Neural crest cell (in vitro differentiated cells): ENCODE data around the gene ZMYM3. TPM values are rescaled to one million over a fixed set of nuclear protein-coding genes. Genes with fewer than 3 reads are reported as not detected.

Experiments
- DNase-seq: peaks from one replicate; pipeline ENCODE4 v3.0.0; 2021; ENCODE audit warnings: low read depth, mixed read lengths, low spot score
- H3K27ac Mint-ChIP-seq: one replicate; pipeline ENCODE4 v1.8.0; 2021; ENCODE audit warnings: mild to moderate bottlenecking, mixed read lengths; ENCODE audit not compliant: unreplicated experiment
- H3K27me3 Mint-ChIP-seq: 2 replicates; pipeline ENCODE4 v1.8.0; 2021; ENCODE audit warnings: low read depth, mild to moderate bottlenecking, mixed read lengths
- H3K36me3 Mint-ChIP-seq: 2 replicates; pipeline ENCODE4 v1.8.0; 2021; ENCODE audit warnings: low read depth, mild to moderate bottlenecking, mixed read lengths
- H3K4me1 Mint-ChIP-seq: 2 replicates; pipeline ENCODE4 v1.8.0; 2021; ENCODE audit warnings: mixed read lengths
- H3K4me3 Mint-ChIP-seq: one replicate; pipeline ENCODE4 v1.8.0; 2021; ENCODE audit warnings: mild to moderate bottlenecking, mixed read lengths
- H3K9me3 Mint-ChIP-seq: 2 replicates; pipeline ENCODE4 v1.8.0; 2021; ENCODE audit warnings: mixed read lengths
- CTCF ChIP-seq: fragments of 200-600 bp; sonication (generic); conservative IDR thresholded peaks from 2 replicates; pipeline ENCODE4 v1.5.0; 2021; ENCODE audit warnings: antibody characterized with exemption, mild to moderate bottlenecking
- total RNA-seq: library from RNA; stranded (reverse); gene quantifications from 2 replicates; pipeline ENCODE4 v1.2.1, GENCODE V29; 2021

The ZMYM3 gene
- total RNA-seq, 1 donor from 2014 or later: 85.2 TPM

GRCh38 chrX:71214604-71215337, 39.2 kb downstream of the ZMYM3 start:
- peaks cover 12% of the 10 kb centered on the region for H3K4me1 Mint-ChIP-seq
- DNase-seq: no peak
- no peak overlapping the region for H3K27ac Mint-ChIP-seq
- H3K36me3 Mint-ChIP-seq: no peaks in the 10 kb centered on the region
- no peak for TF ChIP-seq CTCF
- peaks cover 3% of the 10 kb centered on the region for H3K9me3 Mint-ChIP-seq
- no peaks in the 10 kb centered on the region for H3K27me3 Mint-ChIP-seq
- H3K4me3 Mint-ChIP-seq: no peak overlapping the region

GRCh38 chrX:71214152-71214551, 39.8 kb downstream of the ZMYM3 start:
- no peak for TF ChIP-seq CTCF
- DNase-seq: no peak
- Mint-ChIP-seq H3K4me3 (no peak overlapping the region), H3K27me3 (no peaks in the 10 kb centered on the region), H3K27ac (no peak overlapping the region), H3K9me3 (peaks cover 6% of the 10 kb centered on the region), H3K4me1 (peaks cover 12% of the 10 kb centered on the region), H3K36me3 (no peaks in the 10 kb centered on the region)

- DNase-seq: no peak
- TF ChIP-seq CTCF: no peak
- Mint-ChIP-seq H3K9me3 (peaks cover 6% of the 10 kb centered on the region), H3K4me3 (no peak overlapping the region), H3K4me1 (peaks cover 12% of the 10 kb centered on the region), H3K36me3 (no peaks in the 10 kb centered on the region), H3K27ac (no peak overlapping the region), H3K27me3 (no peaks in the 10 kb centered on the region)
Observed at GRCh38 chrX:71212536-71212935, 41.4 kb downstream of the ZMYM3 start.

- TF ChIP-seq CTCF: no peak
- H3K4me3 Mint-ChIP-seq: no peak overlapping the region
- no peaks in the 10 kb centered on the region for H3K27me3 Mint-ChIP-seq
- H3K36me3 Mint-ChIP-seq: no peaks in the 10 kb centered on the region
- DNase-seq: no peak
- H3K9me3 Mint-ChIP-seq: peaks cover 6% of the 10 kb centered on the region
- H3K4me1 Mint-ChIP-seq: no peaks in the 10 kb centered on the region
- no peak overlapping the region for H3K27ac Mint-ChIP-seq
Observed at GRCh38 chrX:71210816-71211215, 43.1 kb downstream of the ZMYM3 start.

GRCh38 chrX:71199252-71200008, 54.5 kb downstream of the ZMYM3 start:
- DNase-seq: no peak
- Mint-ChIP-seq H3K27ac (no peak overlapping the region), H3K36me3 (no peaks in the 10 kb centered on the region), H3K9me3 (no peaks in the 10 kb centered on the region), H3K4me1 (peaks cover 14% of the 10 kb centered on the region), H3K27me3 (no peaks in the 10 kb centered on the region), H3K4me3 (no peak overlapping the region)
- no peak for TF ChIP-seq CTCF
